Stimulated activated CD4-positive, alpha-beta T cell treated with anti-CD3 and anti-CD28 coated beads, Interleukin-4, amount 100 ng/mL, for 4 hours (primary cell): Measurements from ENCODE around the gene ZNF625.

Experiments
- DNase-seq, 2 experiments: peaks; one replicate each; pipeline ENCODE4 v3.0.0-alpha.2; 2020

The ZNF625 gene

GRCh38 chr19:12156223-12157058, at the start of gene ZNF625:
Gene ZNF625 (minus strand): TSS chr19:12156734. CDS start chr19:12156558, 176 bp downstream.
- peak in 1 of 2 experiments; percentile 34 for DNase-seq

- DNase-seq = no peak
Measured at GRCh38 chr19:12205296-12205695, 48.8 kb upstream of the ZNF625 start.

GRCh38 chr19:12202250-12202649, 45.7 kb upstream of the ZNF625 start:
- DNase-seq = peak; percentile 47 to 59

GRCh38 chr19:12199757-12200419, 43.4 kb upstream of the ZNF625 start:
- no peak for DNase-seq

GRCh38 chr19:12198136-12198535, 41.6 kb upstream of the ZNF625 start:
- DNase-seq = no peak

GRCh38 chr19:12194827-12195731, 38.5 kb upstream of the ZNF625 start:
- peak; percentile 70 to 82 for DNase-seq

- no peak for DNase-seq
Measured at GRCh38 chr19:12187625-12188024, 31.1 kb upstream of the ZNF625 start.

- no peak for DNase-seq
Measured at GRCh38 chr19:12180377-12180776, 23.8 kb upstream of the ZNF625 start.

- DNase-seq = no peak
Measured at GRCh38 chr19:12166626-12167025, 10.1 kb upstream of the ZNF625 start.

- DNase-seq = no peak
Measured at GRCh38 chr19:12163826-12164225, 7.3 kb upstream of the ZNF625 start.

GRCh38 chr19:12162882-12163806, 6.6 kb upstream of the ZNF625 start, which contains the start of gene ZNF136:
Gene ZNF136 (plus strand): TSS chr19:12163096. CDS start chr19:12163204, 108 bp downstream.
- peak; percentile 88 to 93 for DNase-seq

- no peak for DNase-seq
Measured at GRCh38 chr19:12162513-12162881, 6.0 kb upstream of the ZNF625 start.

- no peak for DNase-seq
Measured at GRCh38 chr19:12159773-12160414, 3.4 kb upstream of the ZNF625 start.

GRCh38 chr19:12155324-12155860, 1.1 kb downstream of the ZNF625 start:
- no peak for DNase-seq

- DNase-seq = no peak
Measured at GRCh38 chr19:12145348-12145747, 11.2 kb downstream of the ZNF625 start.

- DNase-seq = no peak
Measured at GRCh38 chr19:12141405-12141736, 15.2 kb downstream of the ZNF625 start.

- peak; percentile 74 to 82 for DNase-seq
Measured at GRCh38 chr19:12140545-12141404, 15.8 kb downstream of the ZNF625 start.

- peak; percentile 88 to 89 for DNase-seq
Measured at GRCh38 chr19:12139885-12140544, 16.5 kb downstream of the ZNF625 start, which contains the start of gene ZNF20. Gene ZNF20 (minus strand): TSS chr19:12140350. CDS start chr19:12140182, 168 bp downstream.

- DNase-seq = no peak
Measured at GRCh38 chr19:12139269-12139668, 17.3 kb downstream of the ZNF625 start.
